ENCODE measurements around the gene FHL5. TPM values are rescaled to one million over a fixed set of nuclear protein-coding genes. Genes with fewer than 3 reads are reported as not detected.
"Not testable (repeated sequence)": the region's sequence is repeated elsewhere in the genome, so short reads cannot be mapped to it uniquely, and the experiment has no call there.

FHL5 gene
- total RNA-seq, 1 donor from 2014 or later = not detected

DNA sequence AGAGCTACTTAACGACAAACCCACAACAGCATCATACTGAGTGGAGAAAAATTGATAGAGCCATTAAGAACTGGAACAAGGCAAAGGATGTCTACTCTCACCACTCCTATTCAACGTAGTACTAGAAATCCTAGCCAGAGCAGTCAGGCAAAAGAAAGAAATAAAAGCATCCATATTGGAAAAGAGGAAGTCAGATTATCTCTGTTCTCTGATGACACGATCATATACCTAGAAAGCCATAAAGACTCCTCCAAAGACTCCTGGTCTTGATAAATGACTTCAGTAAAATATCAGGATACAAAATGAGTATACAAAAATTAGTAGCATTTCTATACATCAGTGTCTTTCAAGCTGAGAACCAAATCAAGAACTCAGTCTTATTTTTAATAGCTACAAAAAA is 17.0 kb upstream of the FHL5 start:
- Mint-ChIP-seq H3K4me1 (ENCODE audit: unreplicated experiment) (no peaks in the 10 kb centered on the region), H3K36me3 (ENCODE audit: unreplicated experiment) (peaks cover 49% of the 10 kb centered on the region), H3K27ac (ENCODE audit: unreplicated experiment) (no peak overlapping the region), H3K9me3 (ENCODE audit: unreplicated experiment) (peaks cover 6% of the 10 kb centered on the region), H3K4me3 (ENCODE audit: unreplicated experiment) (no peak overlapping the region), H3K27me3 (ENCODE audit: unreplicated experiment) (no peaks in the 10 kb centered on the region)
- TF ChIP-seq, protein P1, sequence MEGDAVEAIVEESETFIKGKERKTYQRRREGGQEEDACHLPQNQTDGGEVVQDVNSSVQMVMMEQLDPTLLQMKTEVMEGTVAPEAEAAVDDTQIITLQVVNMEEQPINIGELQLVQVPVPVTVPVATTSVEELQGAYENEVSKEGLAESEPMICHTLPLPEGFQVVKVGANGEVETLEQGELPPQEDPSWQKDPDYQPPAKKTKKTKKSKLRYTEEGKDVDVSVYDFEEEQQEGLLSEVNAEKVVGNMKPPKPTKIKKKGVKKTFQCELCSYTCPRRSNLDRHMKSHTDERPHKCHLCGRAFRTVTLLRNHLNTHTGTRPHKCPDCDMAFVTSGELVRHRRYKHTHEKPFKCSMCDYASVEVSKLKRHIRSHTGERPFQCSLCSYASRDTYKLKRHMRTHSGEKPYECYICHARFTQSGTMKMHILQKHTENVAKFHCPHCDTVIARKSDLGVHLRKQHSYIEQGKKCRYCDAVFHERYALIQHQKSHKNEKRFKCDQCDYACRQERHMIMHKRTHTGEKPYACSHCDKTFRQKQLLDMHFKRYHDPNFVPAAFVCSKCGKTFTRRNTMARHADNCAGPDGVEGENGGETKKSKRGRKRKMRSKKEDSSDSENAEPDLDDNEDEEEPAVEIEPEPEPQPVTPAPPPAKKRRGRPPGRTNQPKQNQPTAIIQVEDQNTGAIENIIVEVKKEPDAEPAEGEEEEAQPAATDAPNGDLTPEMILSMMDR (IDR thresholded peaks at IDR 0.05) = no peak
- DNase-seq (ENCODE audit: extremely low spot score, unreplicated experiment) = no peak

DNA sequence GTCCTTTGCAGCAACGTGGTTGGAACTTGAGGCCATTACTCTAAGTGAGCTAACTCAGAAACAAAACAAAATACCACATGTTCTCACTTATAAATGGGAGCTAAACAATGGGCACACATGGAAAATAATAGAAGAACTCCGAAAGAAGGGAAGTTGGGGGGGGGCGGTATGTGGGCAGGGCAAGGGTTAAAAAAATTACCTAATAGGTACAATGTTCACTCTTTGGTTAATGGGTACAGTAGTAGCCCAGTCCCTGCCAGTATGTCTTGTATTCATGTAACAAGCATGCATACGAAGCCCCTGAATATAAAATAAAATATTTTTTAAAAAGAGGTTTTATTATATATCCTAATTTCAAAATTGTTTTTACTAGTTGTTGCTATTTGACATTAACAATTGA is 15.3 kb upstream of the FHL5 start:
- no peaks in the 10 kb centered on the region for H3K27me3 Mint-ChIP-seq (ENCODE audit: unreplicated experiment)

DNA sequence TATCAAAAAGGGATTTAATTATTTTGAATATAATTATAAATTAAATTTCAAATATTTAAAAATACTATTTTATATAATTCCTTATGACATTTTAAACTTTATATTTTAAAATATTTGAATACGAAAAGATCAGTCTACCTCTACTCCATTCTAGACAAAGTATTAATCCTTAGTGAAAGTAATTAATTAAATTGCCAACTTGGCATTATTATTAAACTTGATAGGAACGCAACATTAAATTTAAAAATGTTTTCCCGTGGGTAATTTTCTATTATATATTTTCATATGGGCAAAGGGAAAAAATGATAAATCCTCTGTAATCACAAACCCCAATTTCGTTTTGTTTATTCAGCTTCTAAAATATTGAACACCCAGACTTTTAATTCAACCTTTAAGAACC is 8.4 kb upstream of the FHL5 start:
- Mint-ChIP-seq H3K27me3 (ENCODE audit: unreplicated experiment) (no peaks in the 10 kb centered on the region), H3K9me3 (ENCODE audit: unreplicated experiment) (no peaks in the 10 kb centered on the region), H3K4me3 (ENCODE audit: unreplicated experiment) (no peak overlapping the region), H3K27ac (ENCODE audit: unreplicated experiment) (no peak overlapping the region), H3K4me1 (ENCODE audit: unreplicated experiment) (no peaks in the 10 kb centered on the region), H3K36me3 (ENCODE audit: unreplicated experiment) (peaks cover 60% of the 10 kb centered on the region)
- TF ChIP-seq, protein P1 (IDR thresholded peaks at IDR 0.05) = no peak
- no peak for DNase-seq (ENCODE audit: extremely low spot score, unreplicated experiment)

More for the DNA sequence above, 15.3 kb upstream of the FHL5 start:
- no peak for DNase-seq (ENCODE audit: extremely low spot score, unreplicated experiment)
- Mint-ChIP-seq H3K4me3 (ENCODE audit: unreplicated experiment) (no peak overlapping the region), H3K36me3 (ENCODE audit: unreplicated experiment) (peaks cover 59% of the 10 kb centered on the region), H3K9me3 (ENCODE audit: unreplicated experiment) (peaks cover 6% of the 10 kb centered on the region), H3K27ac (ENCODE audit: unreplicated experiment) (no peak overlapping the region), H3K4me1 (ENCODE audit: unreplicated experiment) (no peaks in the 10 kb centered on the region)
- TF ChIP-seq, protein P1 (IDR thresholded peaks at IDR 0.05) = no peak

DNA sequence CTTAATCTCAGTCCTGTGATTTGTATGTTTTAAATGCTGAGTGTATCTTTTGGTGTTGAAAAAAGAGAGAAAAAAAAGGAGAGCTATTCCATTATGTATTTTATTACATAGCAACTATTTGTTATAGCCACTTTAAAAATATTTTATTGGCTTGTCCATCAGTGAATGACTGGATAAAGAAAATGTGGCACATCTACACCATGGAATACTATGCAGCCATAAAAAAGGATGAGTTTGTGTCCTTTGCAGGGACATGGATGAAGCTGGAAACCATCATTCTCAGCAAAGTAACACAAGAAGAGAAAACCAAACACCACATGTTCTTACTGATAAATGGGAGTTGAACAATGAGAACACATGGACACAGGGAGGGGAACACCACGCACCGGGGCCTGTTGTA is 3.2 kb upstream of the FHL5 start:
- not testable (repeated sequence) for H3K4me1 Mint-ChIP-seq (ENCODE audit: unreplicated experiment); H3K27ac Mint-ChIP-seq (ENCODE audit: unreplicated experiment); H3K4me3 Mint-ChIP-seq (ENCODE audit: unreplicated experiment); H3K9me3 Mint-ChIP-seq (ENCODE audit: unreplicated experiment); DNase-seq (ENCODE audit: extremely low spot score, unreplicated experiment)
- Mint-ChIP-seq H3K36me3 (ENCODE audit: unreplicated experiment) (peaks cover 18% of the 10 kb centered on the region), H3K27me3 (ENCODE audit: unreplicated experiment) (peaks cover 14% of the 10 kb centered on the region)

DNA sequence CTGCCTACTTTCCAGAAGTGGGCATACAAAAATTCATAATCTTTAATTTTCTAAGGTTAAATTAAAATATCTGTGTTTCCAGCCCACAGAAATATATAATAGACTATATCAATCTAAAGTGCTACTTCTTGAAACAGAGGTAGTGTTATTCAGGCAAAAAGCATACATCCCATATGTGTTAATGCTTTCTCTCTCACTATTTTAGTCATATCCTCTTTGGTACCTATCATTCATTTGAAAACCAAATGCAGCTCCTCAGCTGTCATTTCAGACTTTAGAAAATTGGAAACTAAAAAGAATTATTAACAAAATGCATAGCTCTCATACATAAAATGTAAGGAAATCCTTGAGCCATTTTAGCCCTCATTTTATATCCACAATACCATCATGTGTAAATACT is 925 bp downstream of the FHL5 start:
- no peak for DNase-seq (ENCODE audit: extremely low spot score, unreplicated experiment)
- Mint-ChIP-seq H3K27ac (ENCODE audit: unreplicated experiment) (no peak overlapping the region), H3K36me3 (ENCODE audit: unreplicated experiment) (no peaks in the 10 kb centered on the region), H3K27me3 (ENCODE audit: unreplicated experiment) (peaks cover 25% of the 10 kb centered on the region), H3K4me1 (ENCODE audit: unreplicated experiment) (peaks cover 9% of the 10 kb centered on the region), H3K9me3 (ENCODE audit: unreplicated experiment) (peaks cover 1% of the 10 kb centered on the region), H3K4me3 (ENCODE audit: unreplicated experiment) (no peak overlapping the region)
- TF ChIP-seq, protein P1 (IDR thresholded peaks at IDR 0.05) = no peak

DNA sequence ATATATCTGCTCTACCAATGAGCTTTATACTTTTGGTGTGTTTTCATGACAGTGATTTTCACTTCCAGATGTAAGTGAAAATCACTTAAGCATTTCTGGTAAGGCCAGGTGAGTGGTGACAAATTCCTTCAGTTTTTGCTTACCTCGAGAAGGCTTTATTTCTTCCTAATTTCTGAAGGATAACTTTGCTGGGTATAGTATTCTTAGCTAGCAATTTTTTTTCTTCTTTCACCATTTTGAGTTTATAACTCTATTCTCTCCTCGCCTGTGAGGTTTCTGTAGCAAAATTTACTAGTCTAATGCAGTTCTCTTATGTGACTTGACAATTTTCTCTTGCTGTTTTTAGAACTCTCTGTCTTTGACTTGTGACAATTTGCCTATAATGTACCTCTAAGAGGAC is 7.1 kb downstream of the FHL5 start:
- no peak overlapping the region for H3K4me3 Mint-ChIP-seq (ENCODE audit: unreplicated experiment)
- H3K9me3 Mint-ChIP-seq (ENCODE audit: unreplicated experiment) = peaks cover 31% of the 10 kb centered on the region
- H3K4me1 Mint-ChIP-seq (ENCODE audit: unreplicated experiment) = no peaks in the 10 kb centered on the region
- no peaks in the 10 kb centered on the region for H3K36me3 Mint-ChIP-seq (ENCODE audit: unreplicated experiment)
- H3K27me3 Mint-ChIP-seq (ENCODE audit: unreplicated experiment) = peaks cover 13% of the 10 kb centered on the region
- H3K27ac Mint-ChIP-seq (ENCODE audit: unreplicated experiment) = no peak overlapping the region
- no peak for DNase-seq (ENCODE audit: extremely low spot score, unreplicated experiment)
- TF ChIP-seq, protein P1 (IDR thresholded peaks at IDR 0.05) = no peak

All from osteocyte (in vitro differentiated cells).